A673 (cell line): ENCODE results near the gene IVNS1ABP.

Experiments used
- CTCF ChIP-seq: fragments of 300-800, 200-600 bp; sonication (generic); conservative IDR thresholded peaks from 2 replicates; pipeline ENCODE4 v1.5.1; 2017; ENCODE audit warnings: low read depth, mild to moderate bottlenecking, antibody characterized with exemption, low read length, moderate library complexity, mixed read lengths
- EZH2 ChIP-seq: fragments of 200-600 bp; sonication (generic); IDR thresholded peaks from 2 replicates; pipeline ENCODE4 v1.6.1; 2017; ENCODE audit warnings: borderline replicate concordance, low read depth, mild to moderate bottlenecking, mixed read lengths, antibody characterized with exemption, low read length; ENCODE audit not compliant: poor library complexity, severe bottlenecking

GRCh38 chr1:185257950-185258208, 59.2 kb downstream of the IVNS1ABP start:
- TF ChIP-seq CTCF (no peak), EZH2 (no peak)
